Osteoblast (primary cell): ENCODE results near the gene ZBTB8A. TPM values are rescaled to one million over a fixed set of nuclear protein-coding genes. Genes with fewer than 3 reads are reported as not detected.
A peak's percentile ranks its signal among the peaks of the same experiment; 100 is the strongest.

ENCODE experiments used
- DNase-seq: peaks from one replicate; pipeline ENCODE4 v3.0.0; 2011; ENCODE audit warnings: low spot score, mixed read lengths; ENCODE audit not compliant: insufficient read length; ENCODE audit errors: missing footprints
- H2AFZ ChIP-seq: 2 replicates; pipeline ENCODE4 v1.6.0; 2011; ENCODE audit warnings: mild to moderate bottlenecking, low read length
- H3K27ac ChIP-seq: 2 replicates; pipeline ENCODE4 v1.5.1; 2011; ENCODE audit warnings: mild to moderate bottlenecking, low read depth, low read length, moderate library complexity
- H3K27me3 ChIP-seq: 2 replicates; pipeline ENCODE4 v1.6.0; 2012; ENCODE audit warnings: mild to moderate bottlenecking, control low read depth, inconsistent platforms, low read length, moderate library complexity; ENCODE audit not compliant: insufficient read depth
- H3K36me3 ChIP-seq: 2 replicates; pipeline ENCODE4 v1.5.1; 2011; ENCODE audit warnings: mild to moderate bottlenecking, low read length, control low read depth, moderate library complexity; ENCODE audit not compliant: insufficient read depth
- H3K4me1 ChIP-seq: 2 replicates; pipeline ENCODE4 v1.5.1; 2011; ENCODE audit warnings: mild to moderate bottlenecking, low read length, control low read depth, moderate library complexity; ENCODE audit not compliant: insufficient read depth
- H3K4me2 ChIP-seq: 2 replicates; pipeline ENCODE4 v1.6.0; 2011; ENCODE audit warnings: mild to moderate bottlenecking, low read length; ENCODE audit not compliant: insufficient read depth
- H3K4me3 ChIP-seq: fragments of 200-600 bp; sonication (generic); 3 replicates; pipeline ENCODE4 v1.5.1; 2012; ENCODE audit warnings: mild to moderate bottlenecking, low read length, inconsistent platforms; ENCODE audit not compliant: insufficient read depth
- H3K79me2 ChIP-seq: 2 replicates; pipeline ENCODE4 v1.6.0; 2012; ENCODE audit warnings: mild to moderate bottlenecking, low read length, control low read depth, inconsistent platforms; ENCODE audit not compliant: insufficient read depth
- H3K9me3 ChIP-seq: 2 replicates; pipeline ENCODE4 v1.5.1; 2011; ENCODE audit warnings: low read depth, low read length, control low read depth
- H4K20me1 ChIP-seq: 2 replicates; pipeline ENCODE4 v1.6.0; 2012; ENCODE audit warnings: mild to moderate bottlenecking, low read length, control low read depth; ENCODE audit not compliant: insufficient read depth
- CTCF ChIP-seq: IDR thresholded peaks from 2 replicates; pipeline ENCODE4 v1.5.1; 2011; ENCODE audit warnings: mild to moderate bottlenecking, low read depth, low read length, moderate library complexity; ENCODE audit errors: extremely low read depth
- total RNA-seq: library from RNA; depleted of rRNA; stranded (reverse); fragments of >200 nt; gene quantifications from 2 replicates; pipeline ENCODE4 v1.2.3, GENCODE V29; 2012

ZBTB8A gene
- total RNA-seq, 1 donor, result 9.8 TPM

GRCh38 chr1:32644426-32644825 lies 105.2 kb downstream of the ZBTB8A start:
- TF ChIP-seq CTCF, result no peak
- no peaks in the 10 kb centered on the region for H3K9me3 ChIP-seq
- no peak for DNase-seq
- H3K4me2 ChIP-seq, result no peak overlapping the region
- H2AFZ ChIP-seq, result no peak overlapping the region
- no peaks in the 10 kb centered on the region for H3K27me3 ChIP-seq
- H3K79me2 ChIP-seq, result peaks cover 62% of the 10 kb centered on the region
- H3K36me3 ChIP-seq, result peaks cover 13% of the 10 kb centered on the region
- H3K4me3 ChIP-seq, result no peak overlapping the region
- peaks cover 4% of the 10 kb centered on the region for H3K4me1 ChIP-seq
- no peak overlapping the region for H3K27ac ChIP-seq
- H4K20me1 ChIP-seq, result peaks cover 7% of the 10 kb centered on the region

- H3K79me2 ChIP-seq, result peaks cover 71% of the 10 kb centered on the region
- H3K27me3 ChIP-seq, result no peaks in the 10 kb centered on the region
- H3K9me3 ChIP-seq, result no peaks in the 10 kb centered on the region
- DNase-seq, result no peak
- peaks cover 10% of the 10 kb centered on the region for H3K36me3 ChIP-seq
- H3K4me1 ChIP-seq, result peaks cover 12% of the 10 kb centered on the region
- no peak for TF ChIP-seq CTCF
- H3K27ac ChIP-seq, result no peak overlapping the region
- peaks cover 10% of the 10 kb centered on the region for H4K20me1 ChIP-seq
- H3K4me2 ChIP-seq, result peak overlapping the region; percentile 16
- no peak overlapping the region for H2AFZ ChIP-seq
- H3K4me3 ChIP-seq, result no peak overlapping the region
Observed at GRCh38 chr1:32647308-32648134, 108.3 kb downstream of the ZBTB8A start.

GRCh38 chr1:32650248-32650751 lies 111.1 kb downstream of the ZBTB8A start, which contains the start of gene ZBTB8OS:
Gene ZBTB8OS (minus strand): TSS chr1:32650550. CDS start chr1:32650529, 21 bp downstream.
- Histone ChIP-seq H3K27me3 (no peaks in the 10 kb centered on the region), H3K79me2 (peaks cover 78% of the 10 kb centered on the region), H2AFZ (peak within 1 kb of the TSS; percentile 100), H3K9me3 (no peaks in the 10 kb centered on the region), H3K4me3 (peak within 1 kb of the TSS; percentile 95), H3K27ac (peak within 1 kb of the TSS; percentile 100), H4K20me1 (peaks cover 6% of the 10 kb centered on the region), H3K4me1 (peaks cover 14% of the 10 kb centered on the region), H3K36me3 (peaks cover 22% of the 10 kb centered on the region), H3K4me2 (peak within 1 kb of the TSS; percentile 100)
- no peak for TF ChIP-seq CTCF
- DNase-seq, result peak; percentile 96
